PFSK-1 (cell line): Measurements from ENCODE around the gene ELOVL6.

Source experiments
- FOXP2 ChIP-seq: optimal IDR thresholded peaks from 2 replicates; pipeline ENCODE3; 2011; ENCODE audit warnings: borderline replicate concordance, control low read depth, inconsistent platforms; ENCODE audit not compliant: insufficient read depth; ENCODE audit errors: extremely low read length, extremely low read depth
- POLR2AphosphoS5 ChIP-seq: IDR thresholded peaks from 2 replicates; pipeline ENCODE4 v1.6.1; 2012; ENCODE audit warnings: low read depth, mild to moderate bottlenecking, control low read depth, low read length, moderate library complexity
- SIN3A ChIP-seq: IDR thresholded peaks from 2 replicates; pipeline ENCODE4 v1.6.1; 2012; ENCODE audit warnings: mild to moderate bottlenecking, low read length, moderate library complexity, borderline replicate concordance; ENCODE audit not compliant: insufficient read depth
- TAF1 ChIP-seq: IDR thresholded peaks from 2 replicates; pipeline ENCODE4 v1.6.1; 2012; ENCODE audit warnings: low read length, control low read depth, borderline replicate concordance; ENCODE audit not compliant: insufficient read depth
- TF ChIP-seq, protein P1 (sequence below), 2 experiments: IDR thresholded peaks; 2 replicates each; pipeline versions ENCODE4 v1.6.1 to v1.8.0; 2011 to 2012; ENCODE audit warnings: low read depth in 2 of 2, low read length in 2 of 2, control low read depth in 1 of 2, inconsistent platforms in 1 of 2, mild to moderate bottlenecking in 1 of 2, moderate library complexity in 1 of 2; ENCODE audit not compliant: insufficient read depth in 1 of 2

ELOVL6 gene

DNA sequence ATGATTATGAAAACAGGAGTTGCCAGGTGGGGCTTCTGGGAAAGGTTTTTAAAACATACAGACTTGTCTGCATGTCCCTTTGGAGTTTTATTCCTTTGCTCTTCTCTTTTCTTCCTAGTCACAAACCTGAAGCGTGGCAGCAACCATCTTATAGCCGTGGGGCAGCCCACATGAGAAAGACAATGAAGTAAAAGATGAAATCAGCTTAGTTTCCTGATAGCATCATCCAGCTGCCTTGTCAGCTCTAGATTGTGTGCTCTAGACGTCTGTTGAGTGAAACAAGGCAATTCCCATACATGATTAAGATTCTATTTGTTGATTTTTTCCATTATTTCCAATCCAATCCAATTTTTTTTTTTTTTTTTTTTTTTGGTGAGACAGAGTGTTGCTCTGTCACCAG is 68.9 kb downstream of the ELOVL6 start:
- TF ChIP-seq POLR2AphosphoS5 (no peak), SIN3A (no peak), FOXP2 (no peak), TAF1 (no peak)
- TF ChIP-seq, protein P1, sequence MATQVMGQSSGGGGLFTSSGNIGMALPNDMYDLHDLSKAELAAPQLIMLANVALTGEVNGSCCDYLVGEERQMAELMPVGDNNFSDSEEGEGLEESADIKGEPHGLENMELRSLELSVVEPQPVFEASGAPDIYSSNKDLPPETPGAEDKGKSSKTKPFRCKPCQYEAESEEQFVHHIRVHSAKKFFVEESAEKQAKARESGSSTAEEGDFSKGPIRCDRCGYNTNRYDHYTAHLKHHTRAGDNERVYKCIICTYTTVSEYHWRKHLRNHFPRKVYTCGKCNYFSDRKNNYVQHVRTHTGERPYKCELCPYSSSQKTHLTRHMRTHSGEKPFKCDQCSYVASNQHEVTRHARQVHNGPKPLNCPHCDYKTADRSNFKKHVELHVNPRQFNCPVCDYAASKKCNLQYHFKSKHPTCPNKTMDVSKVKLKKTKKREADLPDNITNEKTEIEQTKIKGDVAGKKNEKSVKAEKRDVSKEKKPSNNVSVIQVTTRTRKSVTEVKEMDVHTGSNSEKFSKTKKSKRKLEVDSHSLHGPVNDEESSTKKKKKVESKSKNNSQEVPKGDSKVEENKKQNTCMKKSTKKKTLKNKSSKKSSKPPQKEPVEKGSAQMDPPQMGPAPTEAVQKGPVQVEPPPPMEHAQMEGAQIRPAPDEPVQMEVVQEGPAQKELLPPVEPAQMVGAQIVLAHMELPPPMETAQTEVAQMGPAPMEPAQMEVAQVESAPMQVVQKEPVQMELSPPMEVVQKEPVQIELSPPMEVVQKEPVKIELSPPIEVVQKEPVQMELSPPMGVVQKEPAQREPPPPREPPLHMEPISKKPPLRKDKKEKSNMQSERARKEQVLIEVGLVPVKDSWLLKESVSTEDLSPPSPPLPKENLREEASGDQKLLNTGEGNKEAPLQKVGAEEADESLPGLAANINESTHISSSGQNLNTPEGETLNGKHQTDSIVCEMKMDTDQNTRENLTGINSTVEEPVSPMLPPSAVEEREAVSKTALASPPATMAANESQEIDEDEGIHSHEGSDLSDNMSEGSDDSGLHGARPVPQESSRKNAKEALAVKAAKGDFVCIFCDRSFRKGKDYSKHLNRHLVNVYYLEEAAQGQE (IDR thresholded peaks at IDR 0.05; ENCODE audit: insufficient read depth in 1 of 2, low read depth in 2 of 2, low read length in 2 of 2) = no peak

DNA sequence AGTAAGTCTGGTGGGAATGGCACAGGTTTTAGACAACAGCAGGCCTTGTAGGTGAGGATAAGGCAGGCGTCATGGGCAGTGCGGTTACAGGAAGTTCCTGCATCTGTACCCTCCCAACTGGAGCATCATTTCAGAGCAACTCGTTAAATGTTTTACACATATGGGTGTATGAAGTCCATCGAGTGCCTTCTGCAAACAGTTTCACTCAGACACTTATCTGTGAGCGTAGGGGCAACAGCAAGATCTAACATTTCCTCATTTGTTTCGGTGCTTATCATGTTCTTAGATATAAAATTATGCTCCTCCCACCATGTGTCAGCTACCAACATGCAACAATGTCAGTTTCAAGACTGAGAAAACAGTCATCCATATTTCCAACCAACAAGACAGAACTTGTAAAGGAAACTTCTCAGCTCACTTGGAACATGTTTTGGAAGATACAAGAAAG is 69.9 kb downstream of the ELOVL6 start:
- TF ChIP-seq TAF1 (no peak), FOXP2 (no peak), SIN3A (no peak), POLR2AphosphoS5 (no peak)
- TF ChIP-seq, protein P1 (IDR thresholded peaks at IDR 0.05; ENCODE audit: insufficient read depth in 1 of 2, low read depth in 2 of 2, low read length in 2 of 2) = no peak

DNA sequence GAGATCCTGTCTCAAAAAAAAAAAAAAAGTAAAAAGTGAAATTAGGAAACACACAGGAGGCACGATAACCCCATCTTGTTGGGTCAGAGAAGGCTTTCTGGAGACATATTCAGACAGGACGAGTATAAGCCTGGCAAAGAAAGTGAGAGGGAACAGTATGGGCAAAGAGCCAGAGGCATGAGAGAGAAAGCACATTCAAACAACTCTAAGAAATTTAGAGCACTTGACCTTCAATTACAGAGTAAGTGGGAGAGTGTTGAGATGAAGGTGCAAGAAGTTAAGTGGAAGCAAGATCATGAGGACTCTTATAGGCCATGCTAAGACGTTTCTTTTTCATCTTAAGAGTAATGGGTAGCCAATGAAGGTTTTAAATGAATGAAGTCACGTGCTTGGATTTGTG is 70.4 kb downstream of the ELOVL6 start:
- no peak for TF ChIP-seq FOXP2
- no peak for TF ChIP-seq TAF1
- TF ChIP-seq POLR2AphosphoS5 = no peak
- TF ChIP-seq, protein P1 (IDR thresholded peaks at IDR 0.05; ENCODE audit: insufficient read depth in 1 of 2, low read depth in 2 of 2, low read length in 2 of 2) = no peak
- no peak for TF ChIP-seq SIN3A

DNA sequence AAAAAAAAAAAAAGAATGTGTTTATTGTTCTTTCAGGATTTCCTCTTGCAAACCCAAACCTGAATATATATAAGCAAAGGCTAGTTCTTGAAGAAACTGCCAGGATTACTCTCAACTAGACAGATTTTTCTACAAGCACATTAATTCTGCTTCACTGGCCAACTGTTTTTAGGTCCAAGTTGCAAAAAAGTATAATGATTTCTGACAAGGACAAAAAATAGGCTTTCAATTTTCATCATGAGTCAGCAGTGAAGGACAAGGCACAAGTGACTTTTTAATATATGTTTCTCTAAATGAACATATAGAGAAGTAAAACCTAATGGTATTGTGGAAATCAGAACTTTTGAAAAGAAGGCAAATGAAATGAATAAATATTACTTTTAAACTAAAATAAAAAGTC is 73.7 kb downstream of the ELOVL6 start:
- TF ChIP-seq SIN3A = no peak
- TF ChIP-seq, protein P1 (IDR thresholded peaks at IDR 0.05; ENCODE audit: insufficient read depth in 1 of 2, low read depth in 2 of 2, low read length in 2 of 2) = no peak
- no peak for TF ChIP-seq TAF1
- TF ChIP-seq POLR2AphosphoS5 = no peak
- no peak for TF ChIP-seq FOXP2

DNA sequence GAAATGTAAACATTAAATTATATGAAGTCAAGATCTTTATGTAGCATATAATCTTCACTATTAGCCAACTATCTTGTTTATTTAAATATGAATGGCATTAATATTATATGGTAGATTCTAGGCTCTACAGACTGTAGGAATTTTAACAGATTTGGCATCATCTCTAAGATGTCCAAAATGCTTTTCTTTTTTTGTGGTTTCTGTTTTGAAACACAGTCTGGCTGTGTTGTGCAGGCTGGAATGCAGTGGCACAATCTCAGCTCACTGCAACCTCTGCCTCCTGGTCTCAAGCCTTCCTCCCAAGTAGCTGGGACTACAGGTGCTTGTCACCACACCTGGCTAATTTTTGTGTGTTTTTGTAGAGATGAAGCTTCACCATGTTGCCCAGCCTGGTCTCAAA is 76.2 kb downstream of the ELOVL6 start:
- TF ChIP-seq TAF1 (no peak), FOXP2 (no peak), SIN3A (no peak), POLR2AphosphoS5 (no peak)
- TF ChIP-seq, protein P1 (IDR thresholded peaks at IDR 0.05; ENCODE audit: insufficient read depth in 1 of 2, low read depth in 2 of 2, low read length in 2 of 2) = no peak
